IPS-18c (cell line): ENCODE results near the gene TNS3.

ENCODE experiments used
- H3K4me3 ChIP-seq: 2 replicates; pipeline ENCODE4 v1.7.0; 2013; ENCODE audit warnings: low read depth, mild to moderate bottlenecking, low read length, moderate library complexity; ENCODE audit not compliant: insufficient read depth
- H3K9me3 ChIP-seq: one replicate; pipeline ENCODE4 v1.6.1; 2013; ENCODE audit warnings: mild to moderate bottlenecking, low read length, moderate library complexity; ENCODE audit not compliant: control insufficient read depth, insufficient read depth

The TNS3 gene

GRCh38 chr7:47361746-47362215 is 220.1 kb downstream of the TNS3 start:
- no peak overlapping the region for H3K4me3 ChIP-seq
- no peaks in the 10 kb centered on the region for H3K9me3 ChIP-seq

- H3K4me3 ChIP-seq: no peak overlapping the region
- no peaks in the 10 kb centered on the region for H3K9me3 ChIP-seq
Measured at GRCh38 chr7:47361236-47361635, 220.7 kb downstream of the TNS3 start.

GRCh38 chr7:47360301-47360900 is 221.5 kb downstream of the TNS3 start:
- Histone ChIP-seq H3K9me3 (no peaks in the 10 kb centered on the region), H3K4me3 (no peak overlapping the region)

GRCh38 chr7:47358944-47359588 is 222.8 kb downstream of the TNS3 start:
- Histone ChIP-seq H3K4me3 (no peak overlapping the region), H3K9me3 (no peaks in the 10 kb centered on the region)

GRCh38 chr7:47358357-47358756 is 223.6 kb downstream of the TNS3 start:
- H3K4me3 ChIP-seq: no peak overlapping the region
- H3K9me3 ChIP-seq: no peaks in the 10 kb centered on the region

- no peaks in the 10 kb centered on the region for H3K9me3 ChIP-seq
- H3K4me3 ChIP-seq: no peak overlapping the region
Measured at GRCh38 chr7:47357863-47358262, 224.0 kb downstream of the TNS3 start.

GRCh38 chr7:47357361-47357760 is 224.6 kb downstream of the TNS3 start:
- Histone ChIP-seq H3K9me3 (no peaks in the 10 kb centered on the region), H3K4me3 (no peak overlapping the region)

- Histone ChIP-seq H3K4me3 (no peak overlapping the region), H3K9me3 (no peaks in the 10 kb centered on the region)
Measured at GRCh38 chr7:47356261-47356660, 225.7 kb downstream of the TNS3 start.

- no peak overlapping the region for H3K4me3 ChIP-seq
- no peaks in the 10 kb centered on the region for H3K9me3 ChIP-seq
Measured at GRCh38 chr7:47355684-47356083, 226.2 kb downstream of the TNS3 start.

- H3K4me3 ChIP-seq: no peak overlapping the region
- H3K9me3 ChIP-seq: no peaks in the 10 kb centered on the region
Measured at GRCh38 chr7:47354831-47355541, 226.9 kb downstream of the TNS3 start.

GRCh38 chr7:47354071-47354470 is 227.8 kb downstream of the TNS3 start:
- no peaks in the 10 kb centered on the region for H3K9me3 ChIP-seq
- H3K4me3 ChIP-seq: no peak overlapping the region

GRCh38 chr7:47352394-47352968 is 229.4 kb downstream of the TNS3 start:
- no peak overlapping the region for H3K4me3 ChIP-seq
- no peaks in the 10 kb centered on the region for H3K9me3 ChIP-seq

- Histone ChIP-seq H3K4me3 (no peak overlapping the region), H3K9me3 (no peaks in the 10 kb centered on the region)
Measured at GRCh38 chr7:47351233-47352154, 230.4 kb downstream of the TNS3 start.

GRCh38 chr7:47350425-47350824 is 231.5 kb downstream of the TNS3 start:
- no peak overlapping the region for H3K4me3 ChIP-seq
- no peaks in the 10 kb centered on the region for H3K9me3 ChIP-seq

- Histone ChIP-seq H3K4me3 (no peak overlapping the region), H3K9me3 (no peaks in the 10 kb centered on the region)
Measured at GRCh38 chr7:47349401-47349800, 232.5 kb downstream of the TNS3 start.

- Histone ChIP-seq H3K4me3 (no peak overlapping the region), H3K9me3 (no peaks in the 10 kb centered on the region)
Measured at GRCh38 chr7:47347816-47348385, 234.0 kb downstream of the TNS3 start.

GRCh38 chr7:47347346-47347745 is 234.6 kb downstream of the TNS3 start:
- H3K4me3 ChIP-seq: no peak overlapping the region
- H3K9me3 ChIP-seq: no peaks in the 10 kb centered on the region
